ENCODE data around the gene UTF1. TPM values are rescaled to one million over a fixed set of nuclear protein-coding genes. Genes with fewer than 3 reads are reported as not detected.

The UTF1 gene
- total RNA-seq, 6 experiments from 2014 or later = not detected

GRCh38 chr10:133245439-133246235, 15.6 kb downstream of the UTF1 start:
- no peak for TF ChIP-seq CTCF (IDR thresholded peaks at IDR 0.05)
- DNase-seq = no peak
- no peaks in the 10 kb centered on the region for H3K36me3 Mint-ChIP-seq (ENCODE audit: low read depth)
- H3K9me3 Mint-ChIP-seq = no peaks in the 10 kb centered on the region
- no peak overlapping the region for H3K27ac Mint-ChIP-seq
- H3K4me1 Mint-ChIP-seq (ENCODE audit: low read depth) = peaks cover 7% of the 10 kb centered on the region
- H3K4me3 Mint-ChIP-seq = no peak overlapping the region
- H3K27me3 Mint-ChIP-seq (ENCODE audit: insufficient read depth) = peaks cover 16% of the 10 kb centered on the region

GRCh38 chr10:133246236-133246626, 16.2 kb downstream of the UTF1 start:
- H3K27me3 Mint-ChIP-seq (ENCODE audit: insufficient read depth) = peaks cover 16% of the 10 kb centered on the region
- no peak for TF ChIP-seq CTCF (IDR thresholded peaks at IDR 0.05)
- H3K9me3 Mint-ChIP-seq = no peaks in the 10 kb centered on the region
- H3K4me3 Mint-ChIP-seq = no peak overlapping the region
- DNase-seq = no peak
- no peak overlapping the region for H3K27ac Mint-ChIP-seq
- no peaks in the 10 kb centered on the region for H3K36me3 Mint-ChIP-seq (ENCODE audit: low read depth)
- H3K4me1 Mint-ChIP-seq (ENCODE audit: low read depth) = peaks cover 7% of the 10 kb centered on the region

GRCh38 chr10:133247681-133248333, 17.8 kb downstream of the UTF1 start:
- H3K36me3 Mint-ChIP-seq (ENCODE audit: low read depth) = no peaks in the 10 kb centered on the region
- no peak overlapping the region for H3K4me3 Mint-ChIP-seq

GRCh38 chr10:133248334-133248715, 18.3 kb downstream of the UTF1 start:
- H3K36me3 Mint-ChIP-seq (ENCODE audit: low read depth) = no peaks in the 10 kb centered on the region
- no peak for DNase-seq
- H3K27ac Mint-ChIP-seq = no peak overlapping the region
- TF ChIP-seq CTCF (IDR thresholded peaks at IDR 0.05) = no peak
- H3K4me3 Mint-ChIP-seq = no peak overlapping the region
- peaks cover 18% of the 10 kb centered on the region for H3K27me3 Mint-ChIP-seq (ENCODE audit: insufficient read depth)
- H3K4me1 Mint-ChIP-seq (ENCODE audit: low read depth) = no peaks in the 10 kb centered on the region
- H3K9me3 Mint-ChIP-seq = no peaks in the 10 kb centered on the region

More at GRCh38 chr10:133247681-133248333, 17.8 kb downstream of the UTF1 start:
- Mint-ChIP-seq H3K27ac (no peak overlapping the region), H3K9me3 (no peaks in the 10 kb centered on the region), H3K27me3 (ENCODE audit: insufficient read depth) (peaks cover 15% of the 10 kb centered on the region), H3K4me1 (ENCODE audit: low read depth) (peaks cover 5% of the 10 kb centered on the region)
- no peak for DNase-seq
- TF ChIP-seq CTCF (IDR thresholded peaks at IDR 0.05) = no peak

GRCh38 chr10:133249094-133249780, 19.2 kb downstream of the UTF1 start:
- TF ChIP-seq CTCF (IDR thresholded peaks at IDR 0.05) = no peak
- DNase-seq = no peak
- Mint-ChIP-seq H3K9me3 (no peaks in the 10 kb centered on the region), H3K36me3 (ENCODE audit: low read depth) (no peaks in the 10 kb centered on the region), H3K4me3 (no peak overlapping the region), H3K27ac (no peak overlapping the region), H3K4me1 (ENCODE audit: low read depth) (no peaks in the 10 kb centered on the region), H3K27me3 (ENCODE audit: insufficient read depth) (peaks cover 15% of the 10 kb centered on the region)

Data from HFFc6 (cell line).